Endodermal cell (in vitro differentiated cells): ENCODE data around the gene SLC38A5. TPM values are rescaled to one million over a fixed set of nuclear protein-coding genes. Genes with fewer than 3 reads are reported as not detected.

Experiments used
- DNase-seq: peaks from one replicate; pipeline ENCODE4 v3.0.0-alpha.2; 2017
- H3K27ac ChIP-seq: 2 replicates; pipeline ENCODE4 v1.5.1; 2013; ENCODE audit warnings: mild to moderate bottlenecking, low read depth, low read length, moderate library complexity
- H3K27me3 ChIP-seq: 2 replicates; pipeline ENCODE4 v1.6.1; 2013; ENCODE audit warnings: mild to moderate bottlenecking, low read length, moderate library complexity; ENCODE audit not compliant: insufficient read depth, control insufficient read depth, poor library complexity, severe bottlenecking
- H3K36me3 ChIP-seq: 2 replicates; pipeline ENCODE4 v1.7.0; 2013; ENCODE audit warnings: mild to moderate bottlenecking, low read length, moderate library complexity; ENCODE audit not compliant: control insufficient read depth, insufficient read depth
- H3K4me1 ChIP-seq: one replicate; pipeline ENCODE4 v1.7.0; 2013; ENCODE audit warnings: low read length; ENCODE audit not compliant: control insufficient read depth, insufficient read depth
- H3K4me3 ChIP-seq: 2 replicates; pipeline ENCODE4 v1.5.1; 2013; ENCODE audit warnings: mild to moderate bottlenecking, low read length, moderate library complexity
- H3K9ac ChIP-seq: 2 replicates; pipeline ENCODE4 v1.6.1; 2013; ENCODE audit warnings: mild to moderate bottlenecking, low read length, moderate library complexity; ENCODE audit not compliant: poor library complexity, severe bottlenecking; ENCODE audit errors: extremely low read depth
- H3K9me3 ChIP-seq: 2 replicates; pipeline ENCODE4 v1.6.1; 2013; ENCODE audit warnings: mild to moderate bottlenecking, low read length, moderate library complexity; ENCODE audit not compliant: control insufficient read depth
- H3K27ac Mint-ChIP-seq: 2 replicates; pipeline ENCODE4 v1.8.0; 2020; ENCODE audit warnings: mixed read lengths
- H3K27me3 Mint-ChIP-seq: 2 replicates; pipeline ENCODE4 v1.8.0; 2021; ENCODE audit warnings: mild to moderate bottlenecking, mixed read lengths; ENCODE audit not compliant: insufficient read depth
- H3K36me3 Mint-ChIP-seq: 2 replicates; pipeline ENCODE4 v1.8.0; 2020; ENCODE audit warnings: low read depth, mixed read lengths
- H3K4me1 Mint-ChIP-seq: 2 replicates; pipeline ENCODE4 v1.8.0; 2020; ENCODE audit warnings: mixed read lengths
- H3K4me3 Mint-ChIP-seq: 2 replicates; pipeline ENCODE4 v1.8.0; 2020; ENCODE audit warnings: mild to moderate bottlenecking, moderate library complexity, mixed read lengths
- H3K9me3 Mint-ChIP-seq: 2 replicates; pipeline ENCODE4 v1.8.0; 2020; ENCODE audit warnings: mild to moderate bottlenecking, mixed read lengths
- CTCF ChIP-seq: fragments of 200-600 bp; sonication (generic); conservative IDR thresholded peaks from 2 replicates; pipeline ENCODE4 v1.5.0; 2021; ENCODE audit warnings: antibody characterized with exemption, mild to moderate bottlenecking
- WGBS, 2 experiments: methylation state at CpG; one replicate each; pipeline versions ENCODE4 v1.1.5 to v1.1.7; 2013; ENCODE audit warnings: missing lambda C conversion rate in 2 of 2, mixed read lengths in 1 of 2; ENCODE audit not compliant: insufficient coverage in 1 of 2, insufficient read length in 1 of 2; 5-methylcytosine and 5-hydroxymethylcytosine counted together
- total RNA-seq, 2 donors: library from RNA; stranded (reverse); fragmentation: NEBNext Ultra II Directional in 1 of 2; extraction: Animal tissue kit (Norgen Biotek cat#: 25700) in 1 of 2; gene quantifications; 2 replicates in 1 of 2; 3 replicates in 1 of 2; pipeline ENCODE4 v1.2.1, GENCODE V29; 2021

Gene SLC38A5
- total RNA-seq, 2 donors from 2014 or later: 22.4 to 40.7 TPM

DNA sequence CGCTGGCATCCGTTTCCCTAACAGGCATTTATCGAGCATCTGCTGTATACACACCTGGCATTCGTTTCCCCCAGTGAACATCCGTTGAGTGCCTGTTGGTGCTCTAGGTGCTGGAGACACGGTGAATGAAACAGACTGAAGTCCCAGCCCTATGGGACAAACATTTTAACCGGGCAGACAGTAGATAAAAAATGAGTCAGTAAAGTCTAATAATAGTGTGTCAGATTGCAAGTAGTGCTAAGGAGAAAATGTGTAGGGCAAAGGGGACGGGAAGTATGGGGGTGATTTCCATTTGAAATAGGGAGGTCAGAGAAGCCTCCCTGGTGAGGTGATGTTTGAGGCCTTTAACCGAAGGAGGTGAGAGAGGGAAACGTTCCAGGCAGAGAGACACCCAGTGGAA, 46.2 kb upstream of the SLC38A5 start:
- no peaks in the 10 kb centered on the region for H3K9me3 ChIP-seq
- no peaks in the 10 kb centered on the region for H3K27me3 ChIP-seq
- Mint-ChIP-seq H3K9me3 (peaks cover 64% of the 10 kb centered on the region), H3K4me3 (no peak overlapping the region), H3K36me3 (peaks cover 18% of the 10 kb centered on the region), H3K27ac (no peak overlapping the region), H3K4me1 (no peaks in the 10 kb centered on the region), H3K27me3 (no peaks in the 10 kb centered on the region)
- TF ChIP-seq CTCF: no peak
- DNase-seq: no peak
- H3K36me3 ChIP-seq: peaks cover 49% of the 10 kb centered on the region
- no peaks in the 10 kb centered on the region for H3K4me1 ChIP-seq
- WGBS, 2 experiments: 94 to 96% methylated on average over 3 to 10 of the region's 10 CpGs
- no peak overlapping the region for H3K27ac ChIP-seq
- H3K4me3 ChIP-seq: no peak overlapping the region
- no peak overlapping the region for H3K9ac ChIP-seq

DNA sequence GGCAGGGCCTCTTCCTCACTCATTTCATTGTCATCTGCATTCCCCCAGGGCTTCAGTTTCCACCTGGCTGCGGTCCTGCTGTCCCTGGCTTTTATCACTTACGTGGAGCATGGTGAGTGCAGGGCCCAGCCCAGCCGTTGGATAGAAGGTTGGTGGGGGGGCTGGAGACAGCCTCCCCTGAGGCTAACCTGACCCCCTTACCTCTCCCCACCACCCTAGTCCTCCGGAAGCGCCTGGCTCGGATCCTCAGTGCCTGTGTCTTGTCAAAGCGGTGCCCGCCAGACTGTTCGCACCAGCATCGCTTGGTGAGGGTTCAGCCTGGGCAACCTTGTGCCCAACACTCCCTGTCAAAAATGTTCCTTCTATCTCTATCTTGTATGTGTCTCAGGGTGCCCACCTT, 45.8 kb upstream of the SLC38A5 start:
- no peak overlapping the region for H3K4me3 Mint-ChIP-seq
- H3K27me3 Mint-ChIP-seq: no peaks in the 10 kb centered on the region
- no peak for DNase-seq
- H3K9ac ChIP-seq: no peak overlapping the region
- H3K4me1 ChIP-seq: no peaks in the 10 kb centered on the region
- WGBS, 2 experiments: 98 to 100% methylated on average over 4 to 8 of the region's 10 CpGs
- peaks cover 49% of the 10 kb centered on the region for H3K36me3 ChIP-seq
- H3K9me3 Mint-ChIP-seq: peaks cover 64% of the 10 kb centered on the region
- no peaks in the 10 kb centered on the region for H3K9me3 ChIP-seq
- H3K4me1 Mint-ChIP-seq: no peaks in the 10 kb centered on the region
- peaks cover 18% of the 10 kb centered on the region for H3K36me3 Mint-ChIP-seq
- no peak overlapping the region for H3K4me3 ChIP-seq
- no peak overlapping the region for H3K27ac Mint-ChIP-seq
- H3K27ac ChIP-seq: no peak overlapping the region
- no peak for TF ChIP-seq CTCF
- no peaks in the 10 kb centered on the region for H3K27me3 ChIP-seq

DNA sequence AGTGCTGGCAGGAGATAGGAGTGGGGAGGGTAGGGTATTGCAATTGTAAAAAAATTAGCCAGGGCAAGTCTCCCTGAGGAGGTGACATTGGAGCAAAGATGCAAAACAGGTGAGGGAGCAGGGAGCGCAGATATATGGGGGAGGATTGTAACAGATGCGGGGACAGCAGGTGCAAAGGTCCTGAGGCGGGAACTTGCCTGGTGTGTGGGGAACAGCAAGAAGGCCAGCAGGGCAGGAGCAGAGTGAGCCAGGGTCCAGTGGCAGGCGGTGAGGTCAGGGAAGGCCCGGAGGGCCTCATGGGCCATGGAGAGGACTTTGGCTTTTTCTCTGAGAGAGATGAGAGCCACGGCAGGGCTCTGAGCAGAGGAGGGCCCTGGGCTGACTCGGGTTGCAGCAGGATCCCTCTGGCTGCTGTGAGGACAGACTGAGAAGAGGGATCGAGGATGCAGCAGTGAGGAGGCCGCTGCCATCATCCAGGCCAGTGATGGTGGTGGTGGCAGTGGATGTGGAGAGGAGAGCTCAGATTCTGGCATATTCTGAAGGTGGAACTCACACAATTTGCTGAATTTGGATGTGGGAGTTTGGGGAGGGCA, 44.9 kb upstream of the SLC38A5 start:
- Histone ChIP-seq H3K9me3 (no peaks in the 10 kb centered on the region), H3K4me1 (no peaks in the 10 kb centered on the region), H3K27ac (no peak overlapping the region), H3K36me3 (peaks cover 55% of the 10 kb centered on the region), H3K9ac (no peak overlapping the region), H3K27me3 (no peaks in the 10 kb centered on the region), H3K4me3 (no peak overlapping the region)
- no peak for DNase-seq
- peaks cover under 1% of the 10 kb centered on the region for H3K4me1 Mint-ChIP-seq
- WGBS, 2 experiments: 90 to 100% methylated on average over 2 to 9 of the region's 9 CpGs
- no peaks in the 10 kb centered on the region for H3K27me3 Mint-ChIP-seq
- TF ChIP-seq CTCF: no peak
- H3K27ac Mint-ChIP-seq: no peak overlapping the region
- no peak overlapping the region for H3K4me3 Mint-ChIP-seq
- peaks cover 61% of the 10 kb centered on the region for H3K9me3 Mint-ChIP-seq
- H3K36me3 Mint-ChIP-seq: peaks cover 21% of the 10 kb centered on the region
